A673 (cell line): ENCODE measurements around the gene CDC37L1.

Experiments used
- CTCF ChIP-seq: fragments of 300-800, 200-600 bp; sonication (generic); conservative IDR thresholded peaks from 2 replicates; pipeline ENCODE4 v1.5.1; 2017; ENCODE audit warnings: low read depth, mild to moderate bottlenecking, antibody characterized with exemption, low read length, moderate library complexity, mixed read lengths
- EZH2 ChIP-seq: fragments of 200-600 bp; sonication (generic); IDR thresholded peaks from 2 replicates; pipeline ENCODE4 v1.6.1; 2017; ENCODE audit warnings: borderline replicate concordance, low read depth, mild to moderate bottlenecking, mixed read lengths, antibody characterized with exemption, low read length; ENCODE audit not compliant: poor library complexity, severe bottlenecking

GRCh38 chr9:4741365-4742089 is 62.2 kb downstream of the CDC37L1 start:
- no peak for TF ChIP-seq CTCF
- TF ChIP-seq EZH2, result no peak
